HuH-7.5 (cell line): ENCODE data around the gene NDUFS4.
"Not testable (repeated sequence)": the region's sequence is repeated elsewhere in the genome, so short reads cannot be mapped to it uniquely, and the experiment has no call there.

Source experiments
- DNase-seq: peaks from one replicate; pipeline ENCODE4 v3.0.0; 2011; ENCODE audit warnings: low spot score

Gene NDUFS4

GRCh38 chr5:53560506-53561191, at the start of gene NDUFS4:
NDUFS4 (plus strand) TSS chr5:53560639; CDS start chr5:53560663, 24 bp downstream.
- DNase-seq, result no peak

- DNase-seq, result no peak
Observed at GRCh38 chr5:53512539-53512938, 47.9 kb upstream of the NDUFS4 start.

GRCh38 chr5:53515988-53516387, 44.5 kb upstream of the NDUFS4 start:
- no peak for DNase-seq

- no peak for DNase-seq
Observed at GRCh38 chr5:53520813-53521212, 39.6 kb upstream of the NDUFS4 start.

GRCh38 chr5:53537711-53538110, 22.7 kb upstream of the NDUFS4 start:
- DNase-seq, result no peak

- DNase-seq, result not testable (repeated sequence)
Observed at GRCh38 chr5:53540739-53541138, 19.7 kb upstream of the NDUFS4 start.

- no peak for DNase-seq
Observed at GRCh38 chr5:53541859-53542258, 18.6 kb upstream of the NDUFS4 start.

- DNase-seq, result no peak
Observed at GRCh38 chr5:53542926-53543325, 17.5 kb upstream of the NDUFS4 start.

GRCh38 chr5:53543401-53543800, 17.0 kb upstream of the NDUFS4 start:
- no peak for DNase-seq

- DNase-seq, result no peak
Observed at GRCh38 chr5:53545744-53546143, 14.7 kb upstream of the NDUFS4 start.

GRCh38 chr5:53547226-53547625, 13.2 kb upstream of the NDUFS4 start:
- DNase-seq, result no peak

GRCh38 chr5:53548501-53548900, 11.9 kb upstream of the NDUFS4 start:
- not testable (repeated sequence) for DNase-seq

GRCh38 chr5:53549792-53550191, 10.6 kb upstream of the NDUFS4 start:
- no peak for DNase-seq

- DNase-seq, result no peak
Observed at GRCh38 chr5:53552561-53552960, 7.9 kb upstream of the NDUFS4 start.

- DNase-seq, result no peak
Observed at GRCh38 chr5:53554444-53554843, 6.0 kb upstream of the NDUFS4 start.

GRCh38 chr5:53555160-53555559, 5.3 kb upstream of the NDUFS4 start:
- DNase-seq, result no peak

- no peak for DNase-seq
Observed at GRCh38 chr5:53556001-53556400, 4.4 kb upstream of the NDUFS4 start.

- no peak for DNase-seq
Observed at GRCh38 chr5:53557386-53557785, 3.1 kb upstream of the NDUFS4 start.

- no peak for DNase-seq
Observed at GRCh38 chr5:53558966-53559365, 1.5 kb upstream of the NDUFS4 start.

- no peak for DNase-seq
Observed at GRCh38 chr5:53560028-53560427, 411 bp upstream of the NDUFS4 start.

GRCh38 chr5:53568401-53568800, 8.0 kb downstream of the NDUFS4 start:
- DNase-seq, result no peak

GRCh38 chr5:53568871-53569270, 8.4 kb downstream of the NDUFS4 start:
- DNase-seq, result no peak

- DNase-seq, result no peak
Observed at GRCh38 chr5:53569453-53569852, 9.0 kb downstream of the NDUFS4 start.

GRCh38 chr5:53571403-53571802, 11.0 kb downstream of the NDUFS4 start:
- no peak for DNase-seq
